Effector CD8-positive, alpha-beta T cell (primary cell): ENCODE data around the gene DENND1A.
"Not testable (repeated sequence)": the region's sequence is repeated elsewhere in the genome, so short reads cannot be mapped to it uniquely, and the experiment has no call there.

ENCODE experiments used
- DNase-seq: peaks from one replicate; lab custom pipeline; 2025; lab: John Stamatoyannopoulos, UW

The DENND1A gene

DNA sequence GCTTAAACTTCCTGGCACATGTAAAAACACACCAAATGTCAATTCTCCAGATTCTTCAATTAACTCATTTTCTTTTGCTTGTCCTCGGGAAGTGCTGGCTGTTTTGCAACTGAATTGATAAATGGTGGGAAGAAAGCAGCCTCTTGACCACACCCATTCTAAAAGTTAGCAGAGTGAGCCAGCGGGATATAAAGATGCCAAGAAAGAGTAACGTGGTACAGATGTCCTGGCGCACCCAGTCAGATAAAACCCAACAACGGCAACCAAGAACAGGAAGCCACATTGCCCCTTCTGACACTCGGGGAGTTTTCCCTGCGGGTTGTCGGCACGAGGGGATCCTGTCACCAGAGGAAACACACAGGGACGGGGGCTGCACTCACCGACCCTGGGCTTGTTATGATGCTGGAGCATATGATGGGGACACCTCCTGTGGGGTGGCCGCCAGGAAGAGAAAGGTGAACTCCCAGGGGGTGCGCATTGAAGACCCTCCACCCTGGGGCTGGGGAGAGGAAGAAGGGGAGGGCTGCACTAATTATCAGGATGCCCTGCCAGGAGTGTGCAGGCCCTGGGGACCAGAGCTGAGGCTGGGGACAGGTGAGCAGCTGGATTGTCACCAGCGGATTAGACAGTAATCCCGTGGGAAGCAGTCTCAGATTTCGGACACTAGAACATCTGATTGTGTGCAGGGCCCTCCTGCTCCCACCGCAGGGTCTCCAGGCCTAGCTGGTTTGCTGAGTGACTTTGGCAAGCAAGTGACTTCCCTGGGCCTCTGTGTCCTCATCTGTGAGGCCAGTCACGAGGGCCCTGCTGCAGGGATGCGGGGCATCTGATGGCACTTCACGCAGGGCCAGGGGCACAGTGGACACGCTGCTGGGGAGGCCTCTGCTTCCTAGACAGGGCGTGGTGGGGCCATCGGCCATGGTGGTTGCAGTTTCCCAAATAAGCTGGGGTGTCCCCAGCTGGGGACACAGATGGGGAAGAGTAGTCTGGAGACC, 514.7 kb downstream of the DENND1A start:
- no peak for DNase-seq

DNA sequence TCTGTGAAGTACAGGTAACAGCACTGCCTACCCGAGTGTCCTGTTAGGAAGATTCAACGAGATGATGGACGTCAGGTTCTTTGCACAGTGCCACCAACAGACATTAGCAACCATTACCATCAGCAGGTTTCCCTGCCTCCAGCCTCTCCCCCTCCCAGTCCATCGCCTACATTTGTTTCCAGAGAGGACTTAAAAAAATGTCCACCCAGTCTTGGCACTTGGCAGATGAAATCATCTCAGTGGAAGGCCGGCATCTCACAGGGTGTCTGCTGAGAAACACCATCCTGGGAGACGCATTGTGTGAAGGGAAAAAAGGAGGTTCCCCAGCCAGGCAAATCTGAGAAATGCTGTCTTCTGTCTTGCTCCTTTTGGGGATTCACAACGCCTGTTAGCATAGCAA, 515.7 kb downstream of the DENND1A start:
- DNase-seq: no peak

DNA sequence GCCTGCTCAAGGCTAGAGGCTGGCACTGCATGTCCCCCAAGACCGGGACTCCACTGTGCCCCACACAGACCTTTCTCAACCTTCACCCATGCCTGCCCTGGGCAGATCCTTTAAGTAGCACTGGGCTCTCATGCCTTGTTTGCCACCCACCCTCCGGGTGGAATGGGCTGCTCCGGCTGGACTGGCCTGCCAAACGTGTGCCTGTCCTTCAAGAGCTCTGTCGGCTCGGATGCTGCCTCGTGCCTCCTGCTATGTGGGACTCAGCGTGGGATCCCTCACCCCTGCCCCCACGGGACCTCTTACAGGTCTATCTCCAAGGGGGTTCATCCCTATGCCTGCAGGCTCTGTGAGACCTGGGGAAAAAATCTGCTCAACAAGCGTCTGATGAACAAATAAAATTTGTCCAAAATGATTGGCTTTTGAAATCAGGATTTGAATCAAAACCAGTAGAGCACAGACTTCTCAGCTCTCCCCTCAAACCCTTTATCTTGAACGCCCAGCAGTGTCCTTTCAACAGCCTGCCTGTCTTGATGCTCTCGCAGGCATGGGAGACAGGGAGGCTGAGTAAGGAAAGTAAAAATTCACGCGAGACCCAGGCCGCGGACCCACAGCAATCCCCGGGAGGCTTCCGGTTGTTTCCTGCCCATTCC, 517.6 kb downstream of the DENND1A start:
- no peak for DNase-seq

DNA sequence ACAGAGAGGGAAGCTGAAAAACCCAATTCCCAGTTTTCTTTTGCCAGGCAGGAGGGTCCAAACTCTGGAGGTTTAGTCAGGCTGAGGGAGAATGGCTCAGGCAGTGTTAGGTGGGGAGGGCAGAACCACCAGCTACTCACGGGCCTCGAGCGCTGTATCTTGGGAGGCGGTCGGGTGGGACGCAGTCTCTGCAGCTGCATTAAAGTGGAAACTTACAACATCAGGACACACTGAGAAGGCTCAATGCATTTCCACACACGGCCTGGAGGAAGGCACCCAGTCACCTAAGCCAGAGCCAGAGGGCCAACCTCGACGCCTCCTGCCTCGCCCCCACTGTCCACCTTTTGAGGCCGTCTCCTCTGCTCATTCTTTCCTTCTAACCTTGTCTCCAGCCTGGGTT, 518.3 kb downstream of the DENND1A start:
- DNase-seq: no peak

DNA sequence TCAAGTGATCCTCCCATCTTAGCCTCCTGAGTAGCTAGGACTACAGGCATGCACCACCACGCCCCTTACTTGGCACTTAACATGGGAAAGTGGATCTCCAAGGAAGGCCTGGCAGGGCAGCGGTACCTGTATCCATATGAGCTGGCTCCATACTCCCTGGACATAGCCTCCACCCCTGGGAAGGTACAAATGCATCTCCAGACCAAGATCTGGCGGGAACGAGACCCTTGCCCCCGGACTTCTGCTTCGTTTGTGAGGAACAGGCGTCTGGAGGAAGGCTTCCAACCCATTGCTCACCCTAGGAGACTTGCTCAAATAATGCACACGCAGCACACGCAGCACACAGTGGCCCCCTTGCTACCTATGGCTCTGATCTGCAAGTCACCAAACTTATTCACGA, 518.7 kb downstream of the DENND1A start:
- no peak for DNase-seq

DNA sequence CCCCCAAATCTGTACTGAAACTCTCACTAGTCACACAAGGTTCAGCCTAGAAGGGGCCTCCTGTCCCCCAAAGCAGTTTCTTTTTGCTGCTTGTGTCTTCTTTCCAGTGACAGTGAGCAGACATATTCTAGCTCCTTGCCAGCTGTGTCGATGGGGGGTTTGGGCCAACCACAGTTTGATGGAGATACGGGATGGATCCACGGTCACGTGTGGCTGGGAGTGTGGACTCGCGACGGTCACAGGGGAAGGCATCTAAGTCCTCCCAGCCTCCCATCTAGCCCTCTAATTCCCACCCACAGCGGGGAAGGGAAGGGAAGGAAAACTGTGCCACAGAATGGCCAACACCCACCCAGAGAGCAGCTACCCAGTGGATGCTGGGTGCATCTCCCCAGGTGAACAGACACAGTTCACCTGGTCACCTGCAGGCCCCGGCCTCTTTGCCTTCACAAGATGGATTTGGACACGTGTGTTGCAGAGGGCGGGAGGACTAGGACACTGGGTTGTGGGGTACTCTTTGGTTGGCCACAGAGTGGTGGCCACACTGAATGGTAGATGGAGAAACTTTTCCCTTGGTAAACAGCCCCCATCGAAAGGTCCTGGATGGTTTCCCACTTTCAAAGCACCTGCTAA, 519.5 kb downstream of the DENND1A start:
- DNase-seq: no peak

DNA sequence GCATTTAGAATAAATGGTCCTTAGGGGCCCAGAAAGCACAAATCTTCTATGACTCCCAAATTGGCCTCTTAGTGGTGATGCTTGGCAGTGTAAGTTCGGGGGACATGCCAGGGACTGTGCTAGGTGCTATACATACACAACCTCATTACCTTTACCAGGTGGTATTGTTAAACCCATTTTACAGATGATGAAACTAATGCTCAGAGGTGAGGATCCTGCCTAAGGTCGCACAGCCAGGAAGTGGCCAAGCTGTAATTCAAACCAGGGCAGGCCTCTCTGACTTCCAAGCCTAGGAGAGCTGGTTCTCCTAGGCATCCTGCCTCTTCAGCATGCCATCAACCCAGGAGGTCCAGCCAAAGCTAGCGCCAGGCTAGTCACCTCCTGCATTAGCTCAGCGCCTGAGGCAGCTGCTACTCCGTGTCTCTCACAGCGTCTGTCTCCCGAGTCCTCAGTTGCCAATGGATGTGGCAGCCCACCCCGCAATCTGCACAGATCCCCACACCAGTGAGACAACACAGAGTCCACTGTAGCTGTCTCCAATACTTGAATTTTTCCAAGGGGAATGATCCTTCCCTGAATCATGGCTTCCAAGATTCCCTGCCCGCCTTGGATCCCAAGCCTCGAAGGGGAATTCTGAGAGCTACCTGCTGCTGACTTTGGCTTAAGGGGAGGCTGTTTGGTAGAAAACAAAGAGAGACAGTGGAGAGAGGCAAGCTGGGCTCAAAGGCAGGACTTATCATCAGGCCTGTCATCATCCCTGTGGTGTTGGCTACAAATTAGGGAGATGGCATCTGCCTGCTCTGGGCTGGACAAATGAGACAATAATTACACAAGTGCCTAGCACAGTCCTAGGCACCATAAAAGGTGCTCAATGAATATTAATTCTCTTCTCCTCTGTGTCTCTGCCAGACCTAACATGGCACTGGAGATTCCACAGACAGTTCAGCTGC, 521.3 kb downstream of the DENND1A start:
- no peak for DNase-seq

DNA sequence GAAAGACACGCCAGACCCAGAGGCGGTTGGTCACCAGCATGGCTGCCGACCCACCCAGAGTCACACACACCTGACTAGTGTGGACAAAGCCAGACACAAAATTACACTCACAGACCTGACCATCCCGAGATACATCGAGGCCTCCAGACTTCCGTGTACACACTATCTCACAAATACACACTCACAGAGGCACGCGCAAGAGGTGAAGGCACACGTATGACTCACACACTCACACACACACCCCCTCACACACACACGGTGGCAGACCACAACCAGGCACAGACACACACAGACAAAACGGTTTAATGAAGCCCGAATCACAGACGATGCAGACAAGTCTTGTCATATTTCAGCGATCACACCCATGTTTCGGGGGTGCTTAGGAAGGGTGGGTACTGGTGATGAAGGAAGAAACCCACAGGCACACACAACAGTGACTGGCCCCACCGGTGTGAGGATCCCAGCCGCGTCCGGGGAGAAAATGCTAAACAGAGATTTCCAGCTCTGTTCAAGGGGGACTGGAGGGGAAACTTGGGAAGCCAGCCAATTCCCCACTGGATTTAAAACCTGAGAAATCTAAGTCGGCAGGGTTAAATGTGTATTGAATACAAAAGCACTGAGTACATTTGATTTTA, 522.6 kb downstream of the DENND1A start:
- DNase-seq: no peak

DNA sequence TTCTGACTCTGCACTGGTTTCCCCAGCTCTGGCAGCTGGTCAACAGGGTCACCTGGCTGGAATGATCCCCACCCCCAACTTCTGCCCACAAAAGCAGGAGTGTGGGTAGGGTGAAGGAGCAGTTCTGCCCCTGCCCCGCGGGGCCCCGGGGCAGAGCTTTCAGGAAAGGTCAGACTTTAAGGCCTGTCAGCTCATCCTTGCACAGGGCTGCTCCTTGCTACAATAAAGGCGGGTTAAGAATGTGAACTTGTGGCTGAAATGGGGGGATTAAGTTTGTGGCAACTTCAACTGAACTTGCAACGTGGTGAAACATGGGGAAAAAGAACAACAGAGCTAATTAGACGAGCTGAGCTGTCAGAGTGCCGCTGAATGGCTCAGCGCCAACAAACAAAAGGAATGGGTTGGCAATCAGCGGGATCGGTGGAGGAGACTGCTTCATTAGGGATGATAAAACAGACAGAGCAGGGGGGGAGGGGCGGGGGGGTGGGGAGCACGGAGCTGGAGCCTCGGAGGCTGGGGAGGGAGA, 523.2 kb downstream of the DENND1A start:
- no peak for DNase-seq

DNA sequence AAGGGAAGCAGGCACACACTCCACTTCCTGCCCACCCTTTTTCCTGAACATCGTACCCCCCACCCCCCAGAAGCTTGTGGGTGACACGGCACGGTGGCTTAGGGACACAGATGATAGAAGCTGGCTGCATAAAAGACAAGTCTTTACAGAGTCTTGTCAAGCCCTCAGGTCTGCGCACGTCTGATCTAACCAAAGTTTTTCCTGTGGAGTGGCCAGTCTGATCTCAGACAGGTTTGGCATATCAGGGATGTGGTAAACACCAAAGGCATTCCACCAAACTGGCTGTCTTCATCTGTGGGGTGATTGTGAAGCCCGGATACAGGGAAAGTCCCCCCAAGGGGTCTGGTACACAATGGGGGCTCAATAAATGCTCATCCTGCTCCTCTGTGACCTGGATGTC, 523.9 kb downstream of the DENND1A start:
- DNase-seq: no peak

DNA sequence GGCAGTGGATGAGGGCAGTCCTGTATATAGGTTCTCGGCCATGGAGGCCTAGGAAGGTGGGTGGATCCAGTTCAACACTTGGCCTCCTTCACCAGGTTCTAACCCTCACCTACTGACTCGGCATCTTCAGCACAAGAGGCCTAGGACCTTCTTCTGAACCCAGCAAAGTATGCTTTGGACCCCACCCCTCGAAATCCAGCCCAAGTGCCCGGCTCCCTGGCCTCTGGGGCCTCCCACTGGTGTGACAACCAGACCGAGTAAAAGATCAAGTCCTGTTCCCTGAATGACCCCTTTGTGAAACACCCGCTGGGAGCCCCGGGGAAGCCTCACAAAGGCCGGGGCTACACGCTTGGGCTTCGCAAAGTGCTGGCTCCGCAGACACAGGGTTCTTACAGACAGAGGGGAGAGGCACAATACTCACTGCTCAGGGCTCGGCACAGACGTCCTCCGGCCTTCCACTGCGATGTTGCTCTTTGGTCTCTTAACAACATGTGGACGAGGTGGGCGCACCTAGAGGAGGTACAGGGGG, 526.9 kb downstream of the DENND1A start:
- DNase-seq: no peak

DNA sequence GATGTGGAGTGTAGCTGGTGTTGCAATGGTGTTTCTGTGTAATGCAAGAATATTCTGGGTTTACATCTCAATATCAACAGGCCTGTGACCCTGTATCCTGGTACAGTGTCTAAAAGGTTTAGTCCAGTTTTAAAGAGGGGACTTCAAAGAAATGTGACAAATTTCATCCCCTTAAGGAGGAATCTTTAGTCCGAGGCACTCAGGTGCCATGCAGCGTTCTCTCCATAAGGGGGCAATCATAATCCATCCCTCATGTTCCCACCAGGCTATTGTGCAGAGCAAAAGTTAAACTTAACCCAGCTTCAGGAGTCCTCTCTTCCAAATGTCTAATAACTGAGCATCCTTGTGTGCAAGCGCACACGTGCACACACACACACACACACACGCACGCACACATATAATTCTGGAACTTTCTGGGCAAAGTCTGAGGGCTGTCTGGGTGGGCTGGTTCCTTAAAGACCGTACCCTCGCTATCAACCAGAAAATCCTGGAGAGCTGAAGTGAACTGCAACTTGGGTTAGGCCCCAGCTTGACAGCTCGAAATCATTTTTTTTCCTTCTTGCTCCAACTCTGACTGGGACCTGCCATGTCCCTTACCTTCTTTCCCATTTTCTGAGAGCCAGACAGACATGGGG, 527.9 kb downstream of the DENND1A start:
- DNase-seq: no peak

DNA sequence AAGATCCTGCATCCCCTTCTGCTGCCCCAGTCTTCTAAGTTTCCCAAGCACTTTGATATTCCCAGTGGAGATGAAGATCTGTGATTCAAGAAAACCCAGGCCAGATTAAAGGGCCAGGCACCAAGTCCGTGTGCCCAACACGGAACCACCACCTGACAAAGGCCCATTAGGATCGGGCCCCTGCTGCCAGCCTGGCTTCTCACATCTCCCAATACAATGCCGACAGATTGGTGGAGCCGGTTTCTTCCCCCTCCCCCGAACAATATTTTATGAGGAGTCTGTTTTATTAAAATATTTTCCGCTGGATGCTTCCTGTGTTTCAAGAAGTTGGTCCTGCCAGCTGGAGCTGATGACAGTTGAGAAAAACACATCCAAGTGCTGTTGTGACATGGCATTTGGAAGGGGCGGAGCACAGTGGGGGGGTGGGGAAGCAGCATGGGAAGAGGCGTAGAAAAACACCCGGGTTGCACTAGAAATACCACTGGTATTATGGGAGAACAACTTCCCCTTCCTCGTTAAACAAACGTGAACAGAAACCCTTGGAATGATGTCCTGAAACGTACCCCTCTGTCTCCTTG, 528.9 kb downstream of the DENND1A start:
- no peak for DNase-seq

DNA sequence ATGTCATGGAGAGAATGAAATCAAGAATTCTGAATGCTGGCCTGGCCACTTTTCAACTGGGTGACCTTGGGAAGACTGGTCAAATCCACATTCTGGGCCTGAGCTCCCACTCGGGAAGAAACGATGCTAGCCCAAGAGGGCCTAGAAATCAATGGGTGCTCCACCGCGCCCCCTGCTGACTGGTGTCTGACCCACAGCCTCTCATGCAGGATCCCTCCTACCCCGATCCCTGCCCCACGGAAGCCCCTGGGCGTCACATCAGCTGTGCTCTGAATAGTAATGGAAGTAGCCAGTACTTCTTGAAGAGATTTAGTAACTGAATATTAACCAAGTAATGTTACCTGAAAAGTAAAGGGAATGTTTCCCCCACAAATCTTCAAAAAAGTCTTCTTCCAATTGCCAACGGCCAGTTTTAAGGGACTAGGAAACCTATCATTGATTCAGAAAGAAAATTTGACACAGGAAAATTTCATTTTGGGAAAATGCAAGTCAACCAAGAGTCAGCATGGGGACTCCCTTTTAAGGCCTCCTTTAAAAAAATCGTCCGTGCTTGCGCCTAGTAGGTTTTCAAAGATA, 530.0 kb downstream of the DENND1A start:
- no peak for DNase-seq

DNA sequence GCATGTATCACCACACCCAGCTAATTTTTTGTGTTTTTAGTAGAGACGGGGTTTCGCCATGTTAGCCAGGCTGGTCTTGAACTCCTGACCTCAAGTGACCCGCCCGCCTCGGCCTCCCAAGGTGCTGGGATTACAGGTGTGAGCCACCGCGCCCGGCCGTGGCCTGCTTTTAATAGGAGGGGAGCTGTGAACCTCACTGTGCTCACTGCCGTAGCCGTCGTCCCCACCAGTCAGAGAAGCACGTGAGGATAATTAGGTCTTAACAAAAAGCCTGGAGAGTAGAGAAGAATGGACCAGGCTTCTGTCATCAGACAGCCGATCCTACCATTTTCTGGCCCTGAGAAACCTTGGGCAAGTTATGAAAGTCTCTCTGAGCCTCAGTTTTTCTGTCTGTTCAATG, 531.0 kb downstream of the DENND1A start:
- not testable (repeated sequence) for DNase-seq

DNA sequence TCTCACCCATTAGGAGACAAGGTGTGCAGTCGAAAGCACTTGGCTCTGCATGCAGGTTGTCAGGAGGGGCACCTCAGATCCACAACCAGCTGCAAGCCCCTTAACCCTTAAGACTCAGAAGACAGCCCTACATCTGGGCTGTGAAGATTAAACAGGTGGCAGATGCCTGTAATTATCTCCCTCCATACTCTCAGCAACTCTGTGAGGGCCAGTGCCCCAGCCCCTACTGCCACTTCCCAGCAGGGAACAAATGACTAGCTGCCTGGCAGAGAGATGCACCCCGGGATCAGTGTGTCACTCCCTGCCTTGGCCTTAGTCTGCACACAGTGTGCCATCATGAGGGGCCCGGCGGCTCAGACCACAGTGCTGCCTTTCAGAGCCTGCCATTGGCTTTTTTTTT, 532.0 kb downstream of the DENND1A start:
- no peak for DNase-seq

DNA sequence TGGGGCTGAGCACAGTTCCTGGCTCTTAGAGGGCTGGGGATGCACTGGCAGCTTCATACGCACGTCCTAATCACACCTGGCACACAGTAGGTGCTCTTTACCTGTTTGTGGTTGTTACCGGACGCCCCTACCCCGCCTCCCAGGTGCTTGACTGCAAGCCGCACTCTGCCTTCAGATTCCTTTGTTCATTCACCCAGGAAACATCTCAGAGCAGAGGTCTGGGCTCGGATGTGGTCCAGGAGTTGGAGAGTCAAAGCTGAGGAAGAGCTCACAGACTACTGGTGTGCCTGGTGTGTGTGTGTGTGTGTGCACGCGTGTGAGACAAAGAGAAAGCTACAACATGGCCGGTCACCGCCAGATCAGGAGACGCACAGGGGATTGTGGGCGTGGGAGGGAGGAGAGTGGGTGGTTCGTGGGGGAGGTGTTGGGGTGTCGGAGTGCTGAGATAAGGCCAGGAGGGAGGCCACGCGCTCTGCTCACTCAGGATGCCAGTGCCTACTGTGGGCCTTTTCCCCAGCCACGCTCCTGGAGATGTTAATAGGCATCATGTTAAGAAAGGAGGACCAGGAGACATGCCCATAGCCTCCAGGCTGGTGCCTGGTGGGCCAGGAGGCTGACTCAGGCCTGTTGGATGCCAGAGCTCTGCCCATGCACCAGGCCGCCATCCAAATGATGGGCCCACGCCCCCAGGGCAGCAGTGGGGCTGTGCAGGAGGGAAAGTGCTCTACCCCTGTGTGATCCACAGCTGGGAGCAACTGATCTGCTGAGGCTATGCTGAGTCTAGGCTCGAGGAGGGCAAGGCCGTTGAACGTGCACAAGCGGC, 534.0 kb downstream of the DENND1A start:
- DNase-seq: no peak

DNA sequence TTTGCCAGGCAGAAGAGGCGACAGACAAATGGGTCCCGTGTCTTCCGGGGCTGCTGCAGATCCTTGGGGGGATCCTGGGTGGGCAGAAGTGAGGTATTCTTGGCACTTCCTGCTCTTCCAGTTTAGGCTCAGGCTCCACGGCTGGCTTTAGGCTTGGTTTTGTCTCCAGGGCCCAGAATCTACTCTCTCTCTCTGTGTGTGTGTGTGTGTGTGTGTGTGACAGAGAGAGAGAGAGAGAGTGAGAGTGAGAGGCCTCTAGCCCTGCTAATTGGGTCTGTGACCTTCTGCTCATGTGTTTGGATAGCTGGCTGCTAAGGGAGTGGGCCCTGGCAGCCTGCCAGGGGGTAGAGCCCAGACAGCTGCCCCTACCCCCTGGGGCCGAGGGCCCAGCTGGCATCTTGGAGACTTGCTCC, 534.6 kb downstream of the DENND1A start:
- no peak for DNase-seq
